Uterus (tissue), 4 donors: ENCODE results near the gene IRF2. TPM values are rescaled to one million over a fixed set of nuclear protein-coding genes. Genes with fewer than 3 reads are reported as not detected.
A peak's percentile ranks its signal among the peaks of the same experiment; 100 is the strongest.

Experiments
- DNase-seq, 2 donors: peaks; one replicate each; pipeline ENCODE4 v3.0.0-alpha.2; 2019 to 2020
- H3K27ac ChIP-seq, 2 donors: fragments of 200-600 bp; sonication (generic); 1 replicate in 1 of 2; 2 replicates in 1 of 2; pipeline ENCODE4 v1.5.1; 2016 to 2018
- H3K27me3 ChIP-seq, 2 donors: fragments of 200-600 bp; sonication (generic); one replicate each; pipeline ENCODE4 v1.5.1; 2018 to 2019; ENCODE audit warnings: control low read depth in 1 of 2
- H3K36me3 ChIP-seq, 2 donors: fragments of 200-600 bp; sonication (generic); one replicate each; pipeline ENCODE4 v1.5.1; 2019; ENCODE audit warnings: control low read depth in 1 of 2
- H3K4me1 ChIP-seq, 2 donors: fragments of 200-600 bp; sonication (generic); one replicate each; pipeline ENCODE4 v1.5.1; 2018 to 2019; ENCODE audit warnings: control low read depth in 1 of 2
- H3K4me3 ChIP-seq, 2 donors: fragments of 200-600 bp; sonication (generic); 1 replicate in 1 of 2; 2 replicates in 1 of 2; pipeline ENCODE4 v1.5.1; 2018 to 2019; ENCODE audit warnings: mild to moderate bottlenecking in 1 of 2
- H3K9me3 ChIP-seq, 2 donors: fragments of 200-600 bp; sonication (generic); one replicate each; pipeline ENCODE4 v1.5.1; 2019; ENCODE audit warnings: control low read depth in 1 of 2
- POLR2A ChIP-seq, 2 donors: fragments of 450-650 bp; IDR thresholded peaks; one replicate each; pipeline ENCODE4 v1.6.1; 2016; ENCODE audit warnings: antibody characterized with exemption in 2 of 2, mild to moderate bottlenecking in 1 of 2, moderate library complexity in 1 of 2
- intact Hi-C: fragments of 100-400 bp; cut with DNase I; formaldehyde crosslinking; loops from one replicate; pipeline ENCODE4 v1.15.1; 2023; ENCODE audit warnings: low total_unique reads
- total RNA-seq, 4 donors: library from RNA; depleted of rRNA in 3 of 4; stranded (reverse); fragments of >200 nt in 3 of 4; gene quantifications; one replicate each; pipeline versions ENCODE4 v1.1.0 to v1.2.4, GENCODE V29; 2014 to 2023
- TF ChIP-seq, protein P1 (sequence below), 4 experiments: fragments of 200-600 bp in 2 of 4; fragments of 450-650 bp in 2 of 4; sonication (generic) in 2 of 4; IDR thresholded peaks; one replicate each; pipeline ENCODE4 v1.5.1; 2016 to 2019; ENCODE audit warnings: antibody characterized with exemption in 4 of 4, mild to moderate bottlenecking in 2 of 4, moderate library complexity in 1 of 4
- donor health status: DM: yes; HTN: yes; CAD: no.

IRF2 gene
- total RNA-seq, 4 donors from 2014 or later, result 7.9 to 45.7 (median 35.7) TPM

DNA sequence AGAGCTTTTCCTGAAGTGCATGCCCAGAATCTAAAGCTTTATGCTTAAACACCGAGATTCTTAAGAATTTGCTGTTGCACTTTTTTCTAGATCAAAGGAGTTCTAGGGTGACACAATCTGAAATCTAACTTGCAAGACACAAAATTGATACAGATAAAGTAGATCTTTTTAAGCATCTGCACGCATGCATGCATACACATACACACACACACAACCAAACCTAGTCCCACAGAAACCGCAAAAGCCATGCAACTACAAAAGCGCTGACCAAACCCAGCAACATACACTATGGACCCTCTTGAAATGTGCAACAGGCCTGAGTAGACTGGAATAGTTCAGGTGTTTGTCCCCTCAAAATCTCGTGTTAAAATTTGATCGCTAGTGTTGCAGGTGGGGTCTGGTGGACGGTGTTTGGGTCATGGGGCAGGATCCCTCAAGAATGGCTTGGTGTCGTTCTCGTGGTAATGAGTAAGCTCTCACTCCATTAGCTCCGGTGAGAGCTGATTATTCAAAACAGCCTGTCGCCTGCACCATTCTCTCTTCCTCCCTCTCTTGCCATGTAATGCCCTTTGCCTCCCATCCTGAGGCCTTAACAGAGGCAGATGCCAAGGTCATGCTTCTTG lies 52.7 kb downstream of the IRF2 start:
- H3K4me3 ChIP-seq, result no peak overlapping the region
- no peaks in the 10 kb centered on the region for H3K9me3 ChIP-seq
- no peaks in the 10 kb centered on the region for H3K36me3 ChIP-seq
- intact Hi-C loops, result no loop called here
- no peak for DNase-seq
- TF ChIP-seq, protein P1, sequence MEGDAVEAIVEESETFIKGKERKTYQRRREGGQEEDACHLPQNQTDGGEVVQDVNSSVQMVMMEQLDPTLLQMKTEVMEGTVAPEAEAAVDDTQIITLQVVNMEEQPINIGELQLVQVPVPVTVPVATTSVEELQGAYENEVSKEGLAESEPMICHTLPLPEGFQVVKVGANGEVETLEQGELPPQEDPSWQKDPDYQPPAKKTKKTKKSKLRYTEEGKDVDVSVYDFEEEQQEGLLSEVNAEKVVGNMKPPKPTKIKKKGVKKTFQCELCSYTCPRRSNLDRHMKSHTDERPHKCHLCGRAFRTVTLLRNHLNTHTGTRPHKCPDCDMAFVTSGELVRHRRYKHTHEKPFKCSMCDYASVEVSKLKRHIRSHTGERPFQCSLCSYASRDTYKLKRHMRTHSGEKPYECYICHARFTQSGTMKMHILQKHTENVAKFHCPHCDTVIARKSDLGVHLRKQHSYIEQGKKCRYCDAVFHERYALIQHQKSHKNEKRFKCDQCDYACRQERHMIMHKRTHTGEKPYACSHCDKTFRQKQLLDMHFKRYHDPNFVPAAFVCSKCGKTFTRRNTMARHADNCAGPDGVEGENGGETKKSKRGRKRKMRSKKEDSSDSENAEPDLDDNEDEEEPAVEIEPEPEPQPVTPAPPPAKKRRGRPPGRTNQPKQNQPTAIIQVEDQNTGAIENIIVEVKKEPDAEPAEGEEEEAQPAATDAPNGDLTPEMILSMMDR (IDR thresholded peaks at IDR 0.05), result no peak
- TF ChIP-seq POLR2A (IDR thresholded peaks at IDR 0.05), result no peak
- H3K27me3 ChIP-seq, result no peaks in the 10 kb centered on the region
- no peaks in the 10 kb centered on the region for H3K4me1 ChIP-seq
- H3K27ac ChIP-seq, result no peak overlapping the region

DNA sequence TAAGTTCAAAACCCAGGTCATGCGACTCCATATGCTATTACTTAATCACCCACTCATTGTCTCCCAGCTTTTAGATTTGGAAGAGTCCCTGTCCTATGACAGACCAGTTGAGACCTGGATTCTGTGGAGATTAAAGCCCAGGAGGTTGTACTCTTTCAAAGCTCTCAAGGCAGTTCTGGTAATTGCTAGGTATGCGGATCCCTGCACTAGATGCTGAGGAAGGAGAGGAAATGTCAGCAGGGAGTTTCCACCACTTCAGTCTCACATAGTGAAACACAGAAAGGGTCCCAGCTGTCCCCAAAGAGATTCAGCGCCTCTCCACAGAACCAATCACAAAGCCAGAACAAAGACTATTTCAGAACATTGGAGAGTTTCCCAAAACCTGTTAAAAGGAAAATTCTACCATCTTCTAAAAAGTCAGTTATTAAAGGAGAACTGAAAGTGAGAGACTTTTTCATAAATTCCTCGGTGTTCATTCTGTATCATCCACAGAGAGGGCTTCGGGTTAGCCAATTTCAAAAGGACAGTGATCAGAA lies 53.4 kb downstream of the IRF2 start:
- no peaks in the 10 kb centered on the region for H3K4me1 ChIP-seq
- TF ChIP-seq POLR2A (IDR thresholded peaks at IDR 0.05), result no peak
- TF ChIP-seq, protein P1 (IDR thresholded peaks at IDR 0.05), result no peak

DNA sequence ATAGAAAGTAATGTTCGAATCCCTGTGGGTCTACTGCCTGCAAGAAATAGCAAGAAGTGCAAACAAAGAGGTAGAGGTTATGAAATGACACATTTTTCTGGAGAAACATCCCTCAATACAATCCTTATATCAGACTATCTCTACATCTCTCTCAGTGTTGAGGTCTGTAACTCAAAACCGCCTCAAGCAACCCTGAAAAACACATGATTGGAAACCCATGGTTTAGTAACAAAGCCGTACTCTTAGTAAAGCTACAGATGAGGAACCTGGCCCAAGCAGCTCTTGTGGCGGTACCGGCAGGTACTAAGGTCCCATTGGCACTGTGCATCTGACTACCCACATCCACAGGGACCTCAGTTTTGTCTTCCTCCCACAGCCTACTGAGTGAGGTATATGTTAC lies 53.9 kb downstream of the IRF2 start:
- no peaks in the 10 kb centered on the region for H3K27me3 ChIP-seq
- no peaks in the 10 kb centered on the region for H3K4me1 ChIP-seq
- no peaks in the 10 kb centered on the region for H3K9me3 ChIP-seq
- no peak overlapping the region for H3K4me3 ChIP-seq
- TF ChIP-seq, protein P1 (IDR thresholded peaks at IDR 0.05), result no peak
- intact Hi-C loops, result no loop called here
- no peak for DNase-seq
- no peaks in the 10 kb centered on the region for H3K36me3 ChIP-seq
- no peak overlapping the region for H3K27ac ChIP-seq

More for the DNA sequence above, 53.4 kb downstream of the IRF2 start:
- no peak for DNase-seq
- Histone ChIP-seq H3K9me3 (no peaks in the 10 kb centered on the region), H3K4me3 (no peak overlapping the region), H3K27me3 (no peaks in the 10 kb centered on the region), H3K36me3 (no peaks in the 10 kb centered on the region), H3K27ac (no peak overlapping the region)
- intact Hi-C loops, result no loop called here

GRCh38 chr4:184419976-184420375 lies 54.4 kb downstream of the IRF2 start:
- H3K27ac ChIP-seq, result no peak overlapping the region
- no peak overlapping the region for H3K4me3 ChIP-seq
- no peak for TF ChIP-seq POLR2A (IDR thresholded peaks at IDR 0.05)
- TF ChIP-seq, protein P1 (IDR thresholded peaks at IDR 0.05), result no peak
- intact Hi-C loops, result no loop called here
- no peaks in the 10 kb centered on the region for H3K4me1 ChIP-seq
- DNase-seq, result no peak
- no peaks in the 10 kb centered on the region for H3K9me3 ChIP-seq
- H3K27me3 ChIP-seq, result no peaks in the 10 kb centered on the region
- no peaks in the 10 kb centered on the region for H3K36me3 ChIP-seq

- intact Hi-C loops, result no loop called here
- no peak for DNase-seq
- no peaks in the 10 kb centered on the region for H3K36me3 ChIP-seq
These were observed 56.4 kb downstream of the IRF2 start for GRCh38 chr4:184417802-184418511.

More at GRCh38 chr4:184417802-184418511, 56.4 kb downstream of the IRF2 start:
- TF ChIP-seq POLR2A (IDR thresholded peaks at IDR 0.05), result no peak
- TF ChIP-seq, protein P1 (IDR thresholded peaks at IDR 0.05), result no peak
- H3K4me1 ChIP-seq, result no peaks in the 10 kb centered on the region
- H3K9me3 ChIP-seq, result no peaks in the 10 kb centered on the region
- H3K27me3 ChIP-seq, result no peaks in the 10 kb centered on the region
- peak overlapping the region; percentile 58 to 66 for H3K27ac ChIP-seq
- H3K4me3 ChIP-seq, result no peak overlapping the region
